Endothelial cell of umbilical vein (primary cell): ENCODE results near the gene GHRHR. TPM values are rescaled to one million over a fixed set of nuclear protein-coding genes. Genes with fewer than 3 reads are reported as not detected.

Source experiments
- BruUV-seq: library from RNA; stranded (reverse); fragments of 400-500 nt; replicated peaks from 2 replicates; lab custom pipeline; 2021; lab: Mats Ljungman, UMichigan
- CTCF ChIA-PET: fragments of 300-600, 350-600 bp; sonication (Branson Sonifier 250); formaldehyde crosslinking; loops from one replicate; lab custom pipeline; 2021; ENCODE audit warnings: antibody characterized with exemption, inconsistent platforms; lab: Charles Lee
- POLR2A ChIA-PET: fragments of 300-600, 350-600 bp; sonication (Branson Sonifier 250); formaldehyde crosslinking; loops from one replicate; lab custom pipeline; 2021; ENCODE audit warnings: antibody characterized with exemption, inconsistent platforms; lab: Charles Lee
- DNase-seq: peaks from one replicate; pipeline ENCODE4 v3.0.0-alpha.2; 2011; ENCODE audit warnings: low read depth, low spot score
- FAIRE-seq: peaks from 2 replicates; lab custom pipeline; 2011; peaks lifted over from hg19 to GRCh38; lab: Jason Lieb, UNC
- H2AFZ ChIP-seq: 2 replicates; pipeline ENCODE4 v1.6.0; 2012; ENCODE audit warnings: low read depth, low read length, control low read depth, inconsistent platforms
- H3K27ac ChIP-seq: 2 replicates; pipeline ENCODE4 v1.5.1; 2011; ENCODE audit warnings: low read depth, mild to moderate bottlenecking, control low read depth, low read length, moderate library complexity; ENCODE audit not compliant: insufficient read depth
- H3K27me3 ChIP-seq, 2 experiments: 2 replicates each; pipeline versions ENCODE4 v1.6.0 to v1.6.1; 2011; ENCODE audit warnings: low read length in 2 of 2, mixed read lengths in 1 of 2; ENCODE audit not compliant: control insufficient read depth in 2 of 2, insufficient read depth in 2 of 2
- H3K36me3 ChIP-seq, 2 experiments: 2 replicates in 1 of 2; 3 replicates in 1 of 2; pipeline ENCODE4 v1.5.1; 2011; ENCODE audit warnings: low read length in 2 of 2, mild to moderate bottlenecking in 1 of 2, moderate library complexity in 1 of 2; ENCODE audit not compliant: control insufficient read depth in 2 of 2, insufficient read depth in 2 of 2; ENCODE audit errors: extremely low read depth in 1 of 2
- H3K4me1 ChIP-seq: 3 replicates; pipeline ENCODE4 v1.5.1; 2011; ENCODE audit warnings: mild to moderate bottlenecking, low read length; ENCODE audit not compliant: control insufficient read depth, insufficient read depth; ENCODE audit errors: extremely low read depth
- H3K4me2 ChIP-seq: 2 replicates; pipeline ENCODE4 v1.6.1; 2011; ENCODE audit warnings: low read length, control low read depth, mixed read lengths; ENCODE audit not compliant: insufficient read depth
- H3K4me3 ChIP-seq, 3 experiments: fragments of 200-600 bp in 1 of 3; sonication (generic), shearing (Covaris generic) in 1 of 3; replicated peaks in 1 of 3; 2 replicates each; pipeline ENCODE4 v1.5.1; 2011 to 2016; ENCODE audit warnings: control low read depth in 3 of 3, low read length in 3 of 3, mild to moderate bottlenecking in 2 of 3, inconsistent platforms in 1 of 3, low read depth in 1 of 3, moderate library complexity in 1 of 3; ENCODE audit not compliant: insufficient read depth in 1 of 3
- H3K79me2 ChIP-seq: 2 replicates; pipeline ENCODE4 v1.6.0; 2012; ENCODE audit warnings: low read length, inconsistent platforms; ENCODE audit not compliant: control insufficient read depth, insufficient read depth
- H3K9ac ChIP-seq: replicated peaks from 2 replicates; pipeline ENCODE3; 2011; ENCODE audit warnings: low read length, control low read depth; ENCODE audit not compliant: insufficient read depth; ENCODE audit errors: extremely low read depth
- H3K9me1 ChIP-seq: replicated peaks from 3 replicates; pipeline ENCODE4 v1.6.0; 2011; ENCODE audit warnings: mild to moderate bottlenecking, low read length; ENCODE audit not compliant: control insufficient read depth, insufficient read depth; ENCODE audit errors: extremely low read depth
- H3K9me3 ChIP-seq: replicated peaks from 2 replicates; pipeline ENCODE4 v1.5.1; 2012; ENCODE audit warnings: low read length, inconsistent platforms; ENCODE audit not compliant: control insufficient read depth, insufficient read depth
- H4K20me1 ChIP-seq: replicated peaks from 2 replicates; pipeline ENCODE3; 2011; ENCODE audit warnings: mild to moderate bottlenecking, low read length; ENCODE audit not compliant: control insufficient read depth, insufficient read depth; ENCODE audit errors: extremely low read depth
- EZH2 ChIP-seq: IDR thresholded peaks from 2 replicates; pipeline ENCODE4 v1.6.1; 2012; ENCODE audit warnings: borderline replicate concordance, low read depth, mild to moderate bottlenecking, moderate library complexity, low read length, inconsistent platforms; ENCODE audit not compliant: severe bottlenecking
- FOS ChIP-seq: IDR thresholded peaks from 2 replicates; pipeline ENCODE4 v1.6.1; 2011; ENCODE audit warnings: mild to moderate bottlenecking, low read length, moderate library complexity, borderline replicate concordance; ENCODE audit not compliant: insufficient read depth
- GATA2 ChIP-seq: IDR thresholded peaks from 2 replicates; pipeline ENCODE4 v1.7.0; 2011; ENCODE audit warnings: low read depth, mild to moderate bottlenecking, moderate library complexity, mixed read lengths, low read length; ENCODE audit not compliant: insufficient read length, insufficient read depth
- JUN ChIP-seq: IDR thresholded peaks from 2 replicates; pipeline ENCODE4 v1.6.1; 2011; ENCODE audit warnings: borderline replicate concordance, low read depth; ENCODE audit not compliant: insufficient read length, insufficient read depth
- MYC ChIP-seq: IDR thresholded peaks from one replicate; pipeline ENCODE4 v1.6.1; 2011; ENCODE audit warnings: mild to moderate bottlenecking, low read depth, low read length
- POLR2A ChIP-seq: IDR thresholded peaks from 2 replicates; pipeline ENCODE4 v1.6.1; 2012; ENCODE audit warnings: low read depth, mild to moderate bottlenecking, control low read depth, low read length
- POLR2AphosphoS5 ChIP-seq: IDR thresholded peaks from 2 replicates; pipeline ENCODE4 v1.6.1; 2012; ENCODE audit warnings: low read depth, mild to moderate bottlenecking, control low read depth, low read length, moderate library complexity; ENCODE audit not compliant: insufficient read depth
- dilution Hi-C: fragments of 300-500 bp; cut with MboI; formaldehyde crosslinking; loops from one replicate; pipeline ENCODE4 v1.15.0; 2019; ENCODE audit warnings: low sequenced_read_pairs; ENCODE audit not compliant: extremely low pct_ligation_motif_present
- intact Hi-C: fragments of 100-400 bp; cut with micrococcal nuclease; formaldehyde crosslinking; loops from one replicate; pipeline ENCODE4 v1.10.0; 2022
- polyA plus RNA-seq, 4 experiments: library from polyadenylated mRNA; depleted of rRNA in 3 of 4; stranded (reverse) in 3 of 4; unstranded in 1 of 4; fragments of >200 nt; gene quantifications; 2 replicates each; pipeline versions ENCODE4 v1.2.1 to v1.2.3, GENCODE V29; 2011 to 2012; ENCODE audit warnings: missing spikeins in 1 of 4
- total RNA-seq: library from RNA; stranded (reverse); gene quantifications from 2 replicates; pipeline ENCODE4 v1.2.3, GENCODE V29; 2021
- TF ChIP-seq, protein P1 (sequence below), 2 donors: IDR thresholded peaks; 1 replicate in 1 of 2; 2 replicates in 1 of 2; pipeline ENCODE4 v1.5.1; 2011; ENCODE audit warnings: low read length in 2 of 2, mild to moderate bottlenecking in 2 of 2, moderate library complexity in 2 of 2, control low read depth in 1 of 2, inconsistent platforms in 1 of 2, low read depth in 1 of 2; ENCODE audit not compliant: insufficient read depth in 1 of 2; ENCODE audit errors: extremely low read depth in 1 of 2
- TF ChIP-seq, protein P2 (sequence below): IDR thresholded peaks from 2 replicates; pipeline ENCODE4 v1.6.1; 2011; ENCODE audit not compliant: insufficient read depth, insufficient read length

The GHRHR gene
- total and polyA plus RNA-seq, 2 donors (not counting 3 experiments of a cell fraction or from before 2014, with no cell fraction given), result not detected

DNA sequence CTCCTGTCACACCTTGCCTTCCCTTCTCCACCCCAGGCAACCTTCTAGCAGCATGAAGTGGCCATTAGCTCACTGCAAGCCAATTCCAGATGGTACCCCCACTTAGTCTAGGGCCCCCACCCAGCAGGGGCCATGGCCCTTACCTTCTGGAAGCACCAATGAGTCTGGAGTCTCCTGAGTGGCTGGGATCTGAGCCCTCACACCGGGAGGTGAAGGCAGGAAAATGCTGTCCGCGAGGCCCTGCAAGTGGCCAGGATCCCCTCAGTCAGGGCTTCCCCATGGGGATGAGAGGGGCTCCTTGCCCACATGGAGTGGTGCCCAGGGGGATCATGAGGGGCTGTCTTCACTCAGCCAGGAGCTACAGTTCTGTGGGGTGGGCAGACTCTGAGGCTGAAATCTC is 47.5 kb upstream of the GHRHR start:
- intact Hi-C loops (no loop called here), dilution Hi-C loops (no loop called here)
- TF ChIP-seq, protein P1, sequence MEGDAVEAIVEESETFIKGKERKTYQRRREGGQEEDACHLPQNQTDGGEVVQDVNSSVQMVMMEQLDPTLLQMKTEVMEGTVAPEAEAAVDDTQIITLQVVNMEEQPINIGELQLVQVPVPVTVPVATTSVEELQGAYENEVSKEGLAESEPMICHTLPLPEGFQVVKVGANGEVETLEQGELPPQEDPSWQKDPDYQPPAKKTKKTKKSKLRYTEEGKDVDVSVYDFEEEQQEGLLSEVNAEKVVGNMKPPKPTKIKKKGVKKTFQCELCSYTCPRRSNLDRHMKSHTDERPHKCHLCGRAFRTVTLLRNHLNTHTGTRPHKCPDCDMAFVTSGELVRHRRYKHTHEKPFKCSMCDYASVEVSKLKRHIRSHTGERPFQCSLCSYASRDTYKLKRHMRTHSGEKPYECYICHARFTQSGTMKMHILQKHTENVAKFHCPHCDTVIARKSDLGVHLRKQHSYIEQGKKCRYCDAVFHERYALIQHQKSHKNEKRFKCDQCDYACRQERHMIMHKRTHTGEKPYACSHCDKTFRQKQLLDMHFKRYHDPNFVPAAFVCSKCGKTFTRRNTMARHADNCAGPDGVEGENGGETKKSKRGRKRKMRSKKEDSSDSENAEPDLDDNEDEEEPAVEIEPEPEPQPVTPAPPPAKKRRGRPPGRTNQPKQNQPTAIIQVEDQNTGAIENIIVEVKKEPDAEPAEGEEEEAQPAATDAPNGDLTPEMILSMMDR (IDR thresholded peaks at IDR 0.05; ENCODE audit: extremely low read depth in 1 of 2, insufficient read depth in 1 of 2, low read depth in 1 of 2, low read length in 2 of 2), result no peak
- TF ChIP-seq POLR2AphosphoS5 (no peak), FOS (no peak), POLR2A (no peak)
- no TSS peak for BruUV-seq
- no peaks in the 10 kb centered on the region for H3K79me2 ChIP-seq
- H3K27ac ChIP-seq, result no peak overlapping the region
- H3K36me3 ChIP-seq, result no peaks in the 10 kb centered on the region
- H3K4me2 ChIP-seq, result no peak overlapping the region
- no peak for FAIRE-seq
- no peaks in the 10 kb centered on the region for H4K20me1 ChIP-seq
- H3K9me3 ChIP-seq, result no peaks in the 10 kb centered on the region
- H3K9ac ChIP-seq, result no peak overlapping the region
- CTCF ChIA-PET, result no interaction called here
- H2AFZ ChIP-seq, result no peak overlapping the region
- POLR2A ChIA-PET, result no interaction called here
- H3K4me1 ChIP-seq, result peaks cover 26% of the 10 kb centered on the region
- no peak for DNase-seq
- no peaks in the 10 kb centered on the region for H3K27me3 ChIP-seq
- no peak overlapping the region for H3K4me3 ChIP-seq
- H3K9me1 ChIP-seq, result no peaks in the 10 kb centered on the region

DNA sequence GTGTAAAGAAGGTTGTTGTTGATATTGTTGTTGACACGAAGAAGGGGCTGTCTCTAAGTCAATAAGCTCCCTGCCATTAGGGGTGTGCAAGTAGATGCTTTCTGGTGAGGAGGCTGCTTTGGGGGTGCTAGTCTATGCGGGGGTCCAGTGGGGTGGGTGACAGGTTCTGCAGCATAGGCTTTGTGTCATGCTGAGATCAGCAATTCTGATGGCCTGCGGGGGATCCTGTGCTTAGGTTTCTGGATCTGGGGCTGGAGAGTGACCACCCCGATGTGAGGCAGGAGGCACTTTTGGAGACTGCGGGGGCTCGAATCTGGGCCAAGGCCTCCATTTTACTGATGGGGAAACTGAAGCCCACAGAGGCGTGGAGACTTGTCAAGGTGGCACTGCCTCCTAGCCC is 47.0 kb upstream of the GHRHR start:
- Histone ChIP-seq H3K9ac (no peak overlapping the region), H3K9me3 (no peaks in the 10 kb centered on the region), H3K4me1 (peaks cover 31% of the 10 kb centered on the region), H3K4me3 (no peak overlapping the region), H3K27ac (no peak overlapping the region), H4K20me1 (no peaks in the 10 kb centered on the region), H3K9me1 (no peaks in the 10 kb centered on the region), H3K79me2 (no peaks in the 10 kb centered on the region), H2AFZ (no peak overlapping the region), H3K36me3 (no peaks in the 10 kb centered on the region), H3K4me2 (no peak overlapping the region), H3K27me3 (no peaks in the 10 kb centered on the region)
- dilution Hi-C loops (no loop called here), intact Hi-C loops (no loop called here)
- BruUV-seq, result no TSS peak
- FAIRE-seq, result no peak
- TF ChIP-seq GATA2, result no peak
- no peak for TF ChIP-seq EZH2
- TF ChIP-seq MYC, result no peak
- no peak for TF ChIP-seq POLR2A
- no peak for TF ChIP-seq JUN
- TF ChIP-seq, protein P2, sequence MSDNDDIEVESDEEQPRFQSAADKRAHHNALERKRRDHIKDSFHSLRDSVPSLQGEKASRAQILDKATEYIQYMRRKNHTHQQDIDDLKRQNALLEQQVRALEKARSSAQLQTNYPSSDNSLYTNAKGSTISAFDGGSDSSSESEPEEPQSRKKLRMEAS, result no peak
- TF ChIP-seq POLR2AphosphoS5, result no peak
- TF ChIP-seq, protein P1 (IDR thresholded peaks at IDR 0.05; ENCODE audit: extremely low read depth in 1 of 2, insufficient read depth in 1 of 2, low read depth in 1 of 2, low read length in 2 of 2), result no peak
- no peak for TF ChIP-seq FOS
- DNase-seq, result no peak
- CTCF ChIA-PET, result interaction anchor here (1.5 kb wide), 1 partner anchor 206 kb away, joined by 5 read pairs; no protein-coding TSS in a partner anchor
- POLR2A ChIA-PET, result no interaction called here
